Stomach smooth muscle (tissue), 2 donors: Measurements from ENCODE around the gene GOLGA8B.

ENCODE experiments used
- H3K27ac ChIP-seq: one replicate; pipeline ENCODE4 v1.7.0; 2013; ENCODE audit warnings: mild to moderate bottlenecking, low read length, inconsistent platforms
- H3K27me3 ChIP-seq, 2 donors: one replicate each; pipeline ENCODE4 v1.7.0; 2013; ENCODE audit warnings: low read length in 2 of 2; ENCODE audit not compliant: insufficient read depth in 2 of 2, control insufficient read depth in 1 of 2
- H3K36me3 ChIP-seq, 2 donors: one replicate each; pipeline ENCODE4 v1.7.0; 2013; ENCODE audit warnings: low read length in 2 of 2; ENCODE audit not compliant: control insufficient read depth in 2 of 2, insufficient read depth in 2 of 2
- H3K4me1 ChIP-seq: one replicate; pipeline ENCODE4 v1.7.0; 2013; ENCODE audit warnings: low read length; ENCODE audit not compliant: control insufficient read depth, insufficient read depth
- H3K4me3 ChIP-seq, 2 donors: one replicate each; pipeline ENCODE4 v1.7.0; 2013; ENCODE audit warnings: low read length in 2 of 2
- H3K9ac ChIP-seq, 2 donors: one replicate each; pipeline ENCODE4 v1.7.0; 2013; ENCODE audit warnings: low read length in 2 of 2, mild to moderate bottlenecking in 1 of 2
- H3K9me3 ChIP-seq, 2 donors: one replicate each; pipeline ENCODE4 v1.7.0; 2013; ENCODE audit warnings: low read length in 2 of 2; ENCODE audit not compliant: control insufficient read depth in 2 of 2
- donor health status: healthy.
- donor health status: Pancreatic carcinoma.

GOLGA8B gene

GRCh38 chr15:34613997-34614396 is 30.5 kb upstream of the GOLGA8B start:
- H3K36me3 ChIP-seq, result no peaks in the 10 kb centered on the region
- H3K4me3 ChIP-seq, result no peak overlapping the region
- peaks cover 4% of the 10 kb centered on the region for H3K4me1 ChIP-seq
- no peaks in the 10 kb centered on the region for H3K27me3 ChIP-seq
- no peaks in the 10 kb centered on the region for H3K9me3 ChIP-seq
- H3K9ac ChIP-seq, result no peak overlapping the region
- H3K27ac ChIP-seq, result no peak overlapping the region

DNA sequence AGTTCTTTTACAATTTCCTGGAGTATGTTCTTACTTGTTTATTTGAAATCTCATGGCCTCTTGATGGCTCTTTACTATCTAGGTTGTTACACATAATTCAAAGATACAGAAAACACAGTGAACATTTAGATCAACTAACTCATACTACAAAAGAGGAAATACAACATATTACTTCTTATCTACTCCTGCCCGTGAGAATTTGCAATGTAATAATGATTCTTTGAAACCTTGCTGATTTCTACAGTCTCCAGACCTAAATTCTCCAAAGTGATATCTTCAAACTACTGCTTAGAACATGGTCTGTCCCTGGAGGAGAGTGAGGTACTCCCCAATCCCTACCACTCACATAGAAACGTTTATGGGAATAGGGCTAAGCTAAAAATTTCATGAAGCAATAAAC is 29.9 kb upstream of the GOLGA8B start:
- Histone ChIP-seq H3K36me3 (no peaks in the 10 kb centered on the region), H3K4me3 (no peak overlapping the region), H3K27ac (no peak overlapping the region), H3K9ac (no peak overlapping the region), H3K27me3 (no peaks in the 10 kb centered on the region), H3K9me3 (no peaks in the 10 kb centered on the region), H3K4me1 (peaks cover 4% of the 10 kb centered on the region)

DNA sequence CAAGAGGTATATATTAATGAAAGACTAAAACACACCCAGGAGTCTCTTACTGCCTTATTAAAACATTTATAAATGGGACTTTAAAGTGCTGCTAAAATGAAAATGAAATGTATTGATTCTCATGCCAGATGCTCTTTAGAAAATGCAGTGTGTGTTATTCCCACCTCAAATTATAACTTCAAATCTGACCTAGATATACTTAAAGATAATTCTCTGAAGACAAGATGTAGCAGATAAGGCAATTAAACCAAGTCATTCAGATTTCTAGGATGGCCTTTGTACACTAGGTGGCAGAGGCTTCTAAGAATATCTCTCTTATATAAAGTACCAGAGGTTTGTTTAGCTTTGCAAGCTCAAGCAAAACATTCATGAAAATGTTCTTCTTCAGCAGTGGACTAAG is 26.9 kb upstream of the GOLGA8B start:
- Histone ChIP-seq H3K27ac (no peak overlapping the region), H3K9me3 (no peaks in the 10 kb centered on the region), H3K27me3 (no peaks in the 10 kb centered on the region), H3K36me3 (no peaks in the 10 kb centered on the region), H3K9ac (no peak overlapping the region), H3K4me1 (no peaks in the 10 kb centered on the region), H3K4me3 (no peak overlapping the region)

DNA sequence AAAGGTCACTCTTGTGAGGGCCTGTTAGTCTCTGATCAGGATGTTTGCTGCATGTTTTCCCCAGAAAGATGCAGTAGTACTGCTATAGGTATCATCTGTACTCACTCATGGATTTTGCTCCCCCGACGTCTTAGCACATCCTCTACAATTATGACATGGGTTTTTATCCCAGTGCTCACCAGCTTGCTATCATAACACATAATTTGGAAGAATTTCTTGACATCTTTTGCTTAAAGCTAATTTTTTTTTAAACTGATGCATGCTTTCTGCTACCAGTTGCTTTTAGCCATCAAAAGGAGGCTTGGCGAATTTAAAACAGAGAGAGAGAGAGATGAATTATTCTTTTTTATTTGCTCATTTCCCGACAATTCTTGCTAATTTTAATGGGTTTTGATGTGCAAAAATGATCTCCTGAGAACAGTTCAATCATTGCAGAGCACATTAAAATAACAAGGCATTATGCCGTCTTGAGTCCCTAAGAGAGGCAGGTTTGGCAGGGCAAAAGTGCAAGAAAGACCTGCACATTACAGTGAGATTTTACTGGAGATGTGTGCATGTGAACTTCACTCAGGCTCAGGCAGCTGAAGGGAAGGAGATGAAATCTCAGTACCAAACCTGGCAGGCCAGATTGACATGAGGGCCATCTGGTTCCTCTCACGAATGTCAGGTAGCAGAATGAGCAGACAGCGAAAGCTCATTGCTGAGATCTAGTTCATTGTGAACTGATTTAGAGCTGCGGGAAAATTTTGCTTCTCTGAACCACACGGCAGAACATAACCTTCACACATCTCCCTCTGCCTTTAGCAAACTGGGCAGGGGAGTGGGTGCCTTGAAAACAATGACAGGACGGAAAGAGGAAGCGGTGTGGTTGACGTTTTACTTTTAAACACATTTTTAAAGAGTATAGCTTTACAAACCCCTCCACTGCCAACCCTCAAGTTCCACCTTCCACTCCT is 25.9 kb upstream of the GOLGA8B start:
- no peaks in the 10 kb centered on the region for H3K36me3 ChIP-seq
- no peak overlapping the region for H3K4me3 ChIP-seq
- no peak overlapping the region for H3K9ac ChIP-seq
- H3K27ac ChIP-seq, result no peak overlapping the region
- no peaks in the 10 kb centered on the region for H3K27me3 ChIP-seq
- no peaks in the 10 kb centered on the region for H3K9me3 ChIP-seq
- no peaks in the 10 kb centered on the region for H3K4me1 ChIP-seq

- Histone ChIP-seq H3K4me3 (no peak overlapping the region), H3K4me1 (no peaks in the 10 kb centered on the region), H3K27me3 (no peaks in the 10 kb centered on the region), H3K9ac (no peak overlapping the region), H3K27ac (no peak overlapping the region), H3K9me3 (no peaks in the 10 kb centered on the region), H3K36me3 (no peaks in the 10 kb centered on the region)
Measured at GRCh38 chr15:34608517-34608916, 25.1 kb upstream of the GOLGA8B start.

DNA sequence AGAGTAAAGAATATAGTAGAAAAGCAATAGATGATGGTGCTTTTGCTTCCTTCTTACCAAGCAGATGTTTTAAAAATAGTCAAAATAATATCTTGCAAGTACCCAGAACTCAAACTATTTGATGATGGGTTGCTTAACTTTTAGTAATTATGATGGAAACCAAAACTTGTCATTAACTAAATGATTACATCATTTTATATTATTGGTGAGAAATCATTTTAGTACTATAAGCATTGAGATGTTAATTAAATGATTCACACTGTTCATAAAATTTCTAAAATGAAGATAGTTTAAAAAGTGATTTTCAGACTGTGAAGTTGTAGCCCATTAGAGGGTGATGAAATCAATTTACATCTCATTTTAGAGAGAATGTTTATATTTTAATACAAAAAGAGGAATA is 24.4 kb upstream of the GOLGA8B start:
- no peak overlapping the region for H3K9ac ChIP-seq
- no peak overlapping the region for H3K4me3 ChIP-seq
- H3K9me3 ChIP-seq, result no peaks in the 10 kb centered on the region
- no peaks in the 10 kb centered on the region for H3K27me3 ChIP-seq
- H3K36me3 ChIP-seq, result no peaks in the 10 kb centered on the region
- no peak overlapping the region for H3K27ac ChIP-seq
- no peaks in the 10 kb centered on the region for H3K4me1 ChIP-seq

DNA sequence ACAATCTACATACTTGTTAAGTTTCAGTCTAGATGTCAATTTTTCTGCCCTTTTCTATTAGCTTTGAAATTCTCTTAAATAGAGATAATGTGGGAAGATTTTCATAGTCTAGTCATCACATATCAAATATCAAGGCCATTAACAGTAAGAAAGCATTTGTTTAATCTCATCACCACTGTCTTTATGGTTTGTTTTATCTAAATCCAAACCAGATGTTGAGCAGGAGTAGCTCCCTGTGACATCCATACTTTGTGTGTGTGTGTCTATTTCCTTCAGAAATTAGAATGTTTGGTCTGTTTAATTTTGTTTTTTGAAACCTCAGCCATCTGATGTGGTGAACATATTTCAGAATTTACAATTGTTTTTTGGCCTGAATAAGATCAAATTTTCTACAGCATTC is 23.1 kb upstream of the GOLGA8B start:
- Histone ChIP-seq H3K27me3 (no peaks in the 10 kb centered on the region), H3K4me3 (no peak overlapping the region), H3K9me3 (no peaks in the 10 kb centered on the region), H3K4me1 (no peaks in the 10 kb centered on the region), H3K9ac (no peak overlapping the region), H3K27ac (no peak overlapping the region), H3K36me3 (no peaks in the 10 kb centered on the region)

DNA sequence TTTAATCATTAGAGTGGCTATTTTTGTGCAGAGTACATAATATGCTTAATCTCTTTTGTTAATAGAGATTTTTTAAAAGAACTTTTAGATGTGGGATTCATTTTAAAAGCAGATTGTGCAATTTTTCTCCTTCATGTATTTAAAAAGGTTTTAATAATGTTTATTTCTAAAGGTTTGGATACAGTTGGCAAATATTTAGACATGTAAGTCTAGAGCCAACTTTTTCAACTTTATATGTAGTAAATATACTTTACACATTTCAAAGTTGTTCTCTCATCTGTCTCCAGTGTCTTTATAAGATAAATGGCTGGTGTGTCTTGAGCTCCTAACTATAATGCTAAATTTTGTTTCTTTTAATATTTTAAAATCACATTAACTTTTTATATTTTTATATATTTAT is 22.7 kb upstream of the GOLGA8B start:
- H3K36me3 ChIP-seq, result no peaks in the 10 kb centered on the region
- H3K4me1 ChIP-seq, result no peaks in the 10 kb centered on the region
- H3K27ac ChIP-seq, result no peak overlapping the region
- H3K9ac ChIP-seq, result no peak overlapping the region
- no peaks in the 10 kb centered on the region for H3K9me3 ChIP-seq
- no peaks in the 10 kb centered on the region for H3K27me3 ChIP-seq
- no peak overlapping the region for H3K4me3 ChIP-seq

GRCh38 chr15:34603095-34603494 is 19.6 kb upstream of the GOLGA8B start:
- Histone ChIP-seq H3K36me3 (no peaks in the 10 kb centered on the region), H3K9ac (no peak overlapping the region), H3K4me1 (no peaks in the 10 kb centered on the region), H3K27ac (no peak overlapping the region), H3K9me3 (no peaks in the 10 kb centered on the region), H3K4me3 (no peak overlapping the region), H3K27me3 (no peaks in the 10 kb centered on the region)

DNA sequence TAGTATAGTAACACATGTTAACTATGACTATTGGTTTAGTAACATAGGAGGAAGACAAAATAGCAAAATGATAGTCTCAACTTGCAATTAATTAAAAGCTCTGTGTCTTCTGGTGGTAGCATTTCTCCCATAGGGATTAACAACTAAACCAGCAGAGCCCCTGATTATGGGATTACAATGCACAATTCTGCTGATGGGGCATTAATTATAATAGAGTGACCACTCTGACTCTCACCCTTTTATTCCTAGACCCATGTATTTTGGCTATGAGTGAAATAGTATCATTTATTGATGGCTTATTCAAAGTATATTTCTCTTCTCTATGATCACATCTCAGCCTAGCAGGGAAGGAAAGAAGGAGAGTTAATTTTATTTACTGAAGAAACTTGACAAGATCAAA is 17.5 kb upstream of the GOLGA8B start:
- Histone ChIP-seq H3K27ac (no peak overlapping the region), H3K27me3 (no peaks in the 10 kb centered on the region), H3K4me1 (no peaks in the 10 kb centered on the region), H3K36me3 (no peaks in the 10 kb centered on the region), H3K9me3 (no peaks in the 10 kb centered on the region), H3K9ac (no peak overlapping the region), H3K4me3 (no peak overlapping the region)

DNA sequence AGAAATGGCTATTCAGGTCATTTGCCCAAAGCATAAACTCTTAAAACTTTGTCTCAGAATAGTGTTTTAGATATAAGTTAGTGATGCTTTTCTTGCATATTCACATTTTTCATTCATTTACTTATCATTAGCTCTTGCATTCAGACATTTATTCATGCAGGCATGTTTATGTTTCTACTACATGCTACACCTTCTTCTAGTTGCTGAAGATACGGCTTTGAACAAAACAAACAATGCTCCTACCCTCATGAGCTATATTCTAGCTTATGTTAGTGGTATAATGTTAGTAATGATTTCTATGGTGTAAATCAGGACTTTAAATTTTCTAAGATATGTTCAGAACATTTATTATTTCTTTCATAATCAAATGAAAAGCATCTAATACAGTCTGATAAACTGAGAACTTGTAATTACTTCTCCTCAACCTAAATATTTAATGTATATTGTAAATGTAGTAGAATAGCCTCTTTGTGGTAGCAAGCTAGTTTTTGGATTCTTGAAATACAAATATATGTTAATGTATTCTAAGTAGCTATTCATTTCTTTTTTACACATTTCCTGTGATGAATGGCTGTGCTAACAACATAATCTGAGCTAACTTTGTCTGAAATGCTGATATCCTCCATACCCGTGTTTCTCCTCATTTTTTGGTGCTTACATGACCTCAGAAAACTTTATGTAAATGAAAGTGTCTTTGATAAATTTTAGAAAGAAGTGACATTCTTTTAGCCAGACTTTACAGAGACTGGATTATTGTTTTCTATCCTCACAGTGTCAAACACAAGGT is 15.5 kb upstream of the GOLGA8B start:
- Histone ChIP-seq H3K9ac (no peak overlapping the region), H3K4me1 (no peaks in the 10 kb centered on the region), H3K27me3 (no peaks in the 10 kb centered on the region), H3K36me3 (no peaks in the 10 kb centered on the region), H3K9me3 (no peaks in the 10 kb centered on the region), H3K4me3 (no peak overlapping the region), H3K27ac (no peak overlapping the region)
